Measurements from ENCODE around the gene MSI2.

The MSI2 gene

GRCh38 chr17:57641761-57642160 is 385.4 kb downstream of the MSI2 start:
- DNase-seq (ENCODE audit: low read depth), result no peak

- no peak for DNase-seq (ENCODE audit: low read depth)
Measured at GRCh38 chr17:57643062-57643461, 386.7 kb downstream of the MSI2 start.

- no peak for DNase-seq (ENCODE audit: low read depth)
Measured at GRCh38 chr17:57644326-57644725, 388.0 kb downstream of the MSI2 start.

GRCh38 chr17:57645950-57646665 is 389.8 kb downstream of the MSI2 start:
- DNase-seq (ENCODE audit: low read depth), result peak; percentile 33

GRCh38 chr17:57648720-57649119 is 392.4 kb downstream of the MSI2 start:
- DNase-seq (ENCODE audit: low read depth), result no peak

- DNase-seq (ENCODE audit: low read depth), result no peak
Measured at GRCh38 chr17:57649191-57649590, 392.9 kb downstream of the MSI2 start.

- peak; percentile 78 for DNase-seq (ENCODE audit: low read depth)
Measured at GRCh38 chr17:57649731-57650484, 393.6 kb downstream of the MSI2 start.

- no peak for DNase-seq (ENCODE audit: low read depth)
Measured at GRCh38 chr17:57650548-57650947, 394.2 kb downstream of the MSI2 start.

- DNase-seq (ENCODE audit: low read depth), result no peak
Measured at GRCh38 chr17:57651451-57651850, 395.1 kb downstream of the MSI2 start.

GRCh38 chr17:57651996-57652395 is 395.7 kb downstream of the MSI2 start:
- DNase-seq (ENCODE audit: low read depth), result no peak

- DNase-seq (ENCODE audit: low read depth), result no peak
Measured at GRCh38 chr17:57652811-57653210, 396.5 kb downstream of the MSI2 start.

GRCh38 chr17:57653279-57653678 is 397.0 kb downstream of the MSI2 start:
- DNase-seq (ENCODE audit: low read depth), result no peak

- no peak for DNase-seq (ENCODE audit: low read depth)
Measured at GRCh38 chr17:57654040-57654775, 397.9 kb downstream of the MSI2 start.

GRCh38 chr17:57655553-57655952 is 399.2 kb downstream of the MSI2 start:
- DNase-seq (ENCODE audit: low read depth), result no peak

- DNase-seq (ENCODE audit: low read depth), result no peak
Measured at GRCh38 chr17:57657211-57657610, 400.9 kb downstream of the MSI2 start.

- no peak for DNase-seq (ENCODE audit: low read depth)
Measured at GRCh38 chr17:57662041-57662440, 405.7 kb downstream of the MSI2 start.

- DNase-seq (ENCODE audit: low read depth), result peak; percentile 100
Measured at GRCh38 chr17:57662644-57663308, 406.5 kb downstream of the MSI2 start.

- peak; percentile 25 for DNase-seq (ENCODE audit: low read depth)
Measured at GRCh38 chr17:57663326-57664070, 407.2 kb downstream of the MSI2 start.

GRCh38 chr17:57665128-57665527 is 408.8 kb downstream of the MSI2 start:
- no peak for DNase-seq (ENCODE audit: low read depth)

- DNase-seq (ENCODE audit: low read depth), result no peak
Measured at GRCh38 chr17:57665696-57666095, 409.4 kb downstream of the MSI2 start.

GRCh38 chr17:57666201-57666870 is 410.0 kb downstream of the MSI2 start:
- DNase-seq (ENCODE audit: low read depth), result no peak
